GM12892 (cell line): Measurements from ENCODE around the gene SPINK1.

Experiments used
- POLR2A ChIP-seq: IDR thresholded peaks from 2 replicates; pipeline ENCODE4 v1.6.1; 2011; ENCODE audit warnings: low read depth, low read length, control low read depth
- POLR2AphosphoS5 ChIP-seq: IDR thresholded peaks from 2 replicates; pipeline ENCODE4 v1.6.1; 2011; ENCODE audit warnings: low read depth, low read length, control low read depth

- TF ChIP-seq POLR2A (no peak), POLR2AphosphoS5 (no peak)
Measured at GRCh38 chr5:147860641-147861025, 29.2 kb upstream of the SPINK1 start.
